Peyer's patch (tissue), 4 donors: ENCODE data around the gene VAT1. TPM values are rescaled to one million over a fixed set of nuclear protein-coding genes. Genes with fewer than 3 reads are reported as not detected.
"Not testable (repeated sequence)": the region's sequence is repeated elsewhere in the genome, so short reads cannot be mapped to it uniquely, and the experiment has no call there.

Experiments
- DNase-seq, 3 donors: peaks; one replicate each; pipeline ENCODE4 v3.0.0-alpha.2; 2017 to 2019
- H3K27ac ChIP-seq, 4 donors: fragments of 200-600 bp; sonication (generic); one replicate each; pipeline ENCODE4 v1.5.1; 2016 to 2019
- H3K27me3 ChIP-seq, 2 donors: fragments of 200-600 bp; sonication (generic); one replicate each; pipeline ENCODE4 v1.5.1; 2019
- H3K36me3 ChIP-seq, 3 donors: fragments of 200-600 bp; sonication (generic); one replicate each; pipeline ENCODE4 v1.5.1; 2016 to 2019
- H3K4me1 ChIP-seq, 4 donors: fragments of 200-600 bp; sonication (generic); one replicate each; pipeline ENCODE4 v1.5.1; 2016 to 2019
- H3K4me3 ChIP-seq, 4 donors: fragments of 200-600 bp; sonication (generic); 1 replicate in 3 of 4; 2 replicates in 1 of 4; pipeline ENCODE4 v1.5.1; 2016 to 2019; ENCODE audit warnings: mild to moderate bottlenecking in 1 of 4
- H3K9me3 ChIP-seq, 4 donors: fragments of 200-600 bp; sonication (generic); one replicate each; pipeline ENCODE4 v1.5.1; 2016 to 2019; ENCODE audit warnings: mild to moderate bottlenecking in 1 of 4
- POLR2A ChIP-seq, 2 donors: fragments of 450-650 bp; IDR thresholded peaks; one replicate each; pipeline ENCODE4 v1.5.1; 2017; ENCODE audit warnings: antibody characterized with exemption in 2 of 2, mild to moderate bottlenecking in 2 of 2, moderate library complexity in 2 of 2
- total RNA-seq, 4 donors: library from RNA; depleted of rRNA; stranded (reverse); fragments of >200 nt; gene quantifications; one replicate each; pipeline ENCODE4 v1.1.0, GENCODE V29; 2016
- TF ChIP-seq, protein P1 (sequence below), 6 experiments: fragments of 450-650 bp in 4 of 6; fragments of 200-600 bp in 2 of 6; sonication (generic) in 1 of 6; IDR thresholded peaks; one replicate each; pipeline ENCODE4 v1.5.1; 2017 to 2019; ENCODE audit warnings: antibody characterized with exemption in 6 of 6, mild to moderate bottlenecking in 3 of 6, moderate library complexity in 1 of 6

The VAT1 gene
- total RNA-seq, 4 donors from 2014 or later: 52.8 to 97.8 (median 71.5) TPM

DNA sequence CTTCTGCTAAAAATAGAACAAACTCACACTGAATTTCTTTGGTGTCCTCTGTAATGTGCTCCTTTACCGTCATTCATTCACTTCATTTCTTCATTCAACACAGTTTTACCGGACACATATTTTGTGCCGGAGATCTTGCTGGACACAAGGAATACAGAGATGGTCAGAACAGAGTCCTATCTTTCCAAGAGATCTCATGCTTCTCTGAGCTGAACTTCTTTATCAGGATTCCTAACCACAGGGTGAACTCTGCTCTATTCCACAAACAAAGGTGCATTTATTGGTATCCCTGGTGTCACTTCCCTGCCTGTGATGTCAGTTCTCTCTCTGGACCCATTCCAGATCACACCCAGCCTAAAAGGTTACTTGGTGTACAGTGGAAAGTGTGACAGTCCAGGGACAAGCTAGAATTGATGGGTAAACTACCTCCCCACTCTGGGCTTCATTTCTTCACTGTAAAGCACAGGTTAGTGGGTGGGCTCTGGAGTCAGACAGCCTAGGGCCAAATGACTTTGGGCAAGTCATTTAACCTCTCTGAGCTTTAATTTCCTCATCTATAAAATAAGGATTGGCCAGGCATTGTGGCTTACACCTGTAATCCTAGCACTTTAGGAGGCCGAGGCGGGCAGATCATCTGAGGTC lies 11.4 kb downstream of the VAT1 start:
- Histone ChIP-seq H3K27ac (peak overlapping the region in 3 of 4 donors; percentile 33 to 84 (median 70)), H3K27me3 (no peaks in the 10 kb centered on the region), H3K4me3 (no peak overlapping the region), H3K36me3 (peaks cover 0 to 25% (median 0%) of the 10 kb centered on the region in 3 donors), H3K9me3 (no peaks in the 10 kb centered on the region), H3K4me1 (peaks cover 0 to 56% (median 4%) of the 10 kb centered on the region in 4 donors)
- DNase-seq: peak in 1 of 3 donors; percentile 82
- TF ChIP-seq, protein P1, sequence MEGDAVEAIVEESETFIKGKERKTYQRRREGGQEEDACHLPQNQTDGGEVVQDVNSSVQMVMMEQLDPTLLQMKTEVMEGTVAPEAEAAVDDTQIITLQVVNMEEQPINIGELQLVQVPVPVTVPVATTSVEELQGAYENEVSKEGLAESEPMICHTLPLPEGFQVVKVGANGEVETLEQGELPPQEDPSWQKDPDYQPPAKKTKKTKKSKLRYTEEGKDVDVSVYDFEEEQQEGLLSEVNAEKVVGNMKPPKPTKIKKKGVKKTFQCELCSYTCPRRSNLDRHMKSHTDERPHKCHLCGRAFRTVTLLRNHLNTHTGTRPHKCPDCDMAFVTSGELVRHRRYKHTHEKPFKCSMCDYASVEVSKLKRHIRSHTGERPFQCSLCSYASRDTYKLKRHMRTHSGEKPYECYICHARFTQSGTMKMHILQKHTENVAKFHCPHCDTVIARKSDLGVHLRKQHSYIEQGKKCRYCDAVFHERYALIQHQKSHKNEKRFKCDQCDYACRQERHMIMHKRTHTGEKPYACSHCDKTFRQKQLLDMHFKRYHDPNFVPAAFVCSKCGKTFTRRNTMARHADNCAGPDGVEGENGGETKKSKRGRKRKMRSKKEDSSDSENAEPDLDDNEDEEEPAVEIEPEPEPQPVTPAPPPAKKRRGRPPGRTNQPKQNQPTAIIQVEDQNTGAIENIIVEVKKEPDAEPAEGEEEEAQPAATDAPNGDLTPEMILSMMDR (IDR thresholded peaks at IDR 0.05): no peak
- peak in 1 of 2 donors; percentile 73 for TF ChIP-seq POLR2A (IDR thresholded peaks at IDR 0.05)

DNA sequence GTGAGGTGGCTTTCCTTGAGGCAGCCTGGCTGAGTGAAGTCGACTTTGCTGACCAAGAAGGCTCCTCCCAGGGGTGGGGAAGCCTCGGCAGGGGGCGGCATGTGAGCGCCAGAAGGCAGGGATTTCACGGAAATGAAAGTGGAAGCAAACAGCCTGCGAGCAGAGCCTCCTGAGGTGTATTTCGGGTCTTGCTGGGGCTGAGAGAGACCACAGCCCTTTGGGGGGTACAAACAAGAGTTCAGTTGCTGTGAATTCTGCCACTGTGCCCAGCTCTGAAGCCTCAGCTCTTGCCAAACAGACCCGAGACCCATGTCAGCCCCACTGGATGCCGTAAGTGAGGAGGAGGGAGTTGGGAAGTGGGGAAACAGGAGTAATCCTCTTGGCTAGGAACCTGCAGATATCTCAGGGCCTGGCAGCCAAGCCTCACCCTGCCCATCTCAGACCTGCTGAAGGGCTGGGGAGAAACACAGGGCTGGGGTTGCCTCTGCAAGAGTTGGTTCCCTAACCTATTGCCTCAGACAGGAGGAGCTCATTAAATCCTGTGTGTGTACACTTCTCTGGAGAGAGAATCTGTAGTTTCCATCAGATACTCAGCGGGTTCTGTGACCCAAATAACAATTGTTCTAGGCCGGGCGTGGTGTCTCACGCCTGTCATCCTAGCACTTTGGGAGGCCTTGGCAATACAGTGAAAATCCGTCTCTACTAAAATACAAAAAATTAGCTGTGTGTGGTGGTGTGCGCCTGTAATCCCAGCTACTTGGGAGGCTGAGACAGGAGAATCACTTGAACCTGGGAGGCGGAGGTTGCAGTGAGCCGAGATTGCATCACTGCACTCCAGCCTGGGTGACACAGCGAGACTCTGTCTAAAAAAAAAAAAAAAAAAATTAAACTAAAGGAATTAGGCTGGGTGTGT lies 15.3 kb downstream of the VAT1 start, which contains the start of gene IFI35:
Gene IFI35, plus strand, starts transcription at position 146 of the 913 bp plus-strand sequence. Its CDS starts 164 bp downstream, at position 310.
- TF ChIP-seq POLR2A (IDR thresholded peaks at IDR 0.05): peak; percentile 68 to 69
- TF ChIP-seq, protein P1 (IDR thresholded peaks at IDR 0.05): peak in 5 of 6 experiments; percentile 38 to 67 (median 51)
- no peaks in the 10 kb centered on the region for H3K9me3 ChIP-seq
- no peaks in the 10 kb centered on the region for H3K27me3 ChIP-seq
- peaks cover 0 to 20% (median 0%) of the 10 kb centered on the region in 3 donors for H3K36me3 ChIP-seq
- DNase-seq: peak; percentile 85 to 96 (median 91)
- peak within 1 kb of the TSS; percentile 86 to 94 (median 92) for H3K27ac ChIP-seq
- peak within 1 kb of the TSS; percentile 58 to 69 (median 62) for H3K4me3 ChIP-seq
- peaks cover 0 to 47% (median 4%) of the 10 kb centered on the region in 4 donors for H3K4me1 ChIP-seq

- TF ChIP-seq, protein P1 (IDR thresholded peaks at IDR 0.05): no peak
- no peak for TF ChIP-seq POLR2A (IDR thresholded peaks at IDR 0.05)
- Histone ChIP-seq H3K9me3 (no peaks in the 10 kb centered on the region), H3K4me1 (peaks cover 0 to 26% (median 4%) of the 10 kb centered on the region in 4 donors), H3K36me3 (peaks cover 0 to 42% (median 0%) of the 10 kb centered on the region in 3 donors), H3K4me3 (no peak overlapping the region), H3K27ac (no peak overlapping the region), H3K27me3 (no peaks in the 10 kb centered on the region)
- no peak for DNase-seq
Observed at GRCh38 chr17:43003542-43004172, 18.5 kb downstream of the VAT1 start.

DNA sequence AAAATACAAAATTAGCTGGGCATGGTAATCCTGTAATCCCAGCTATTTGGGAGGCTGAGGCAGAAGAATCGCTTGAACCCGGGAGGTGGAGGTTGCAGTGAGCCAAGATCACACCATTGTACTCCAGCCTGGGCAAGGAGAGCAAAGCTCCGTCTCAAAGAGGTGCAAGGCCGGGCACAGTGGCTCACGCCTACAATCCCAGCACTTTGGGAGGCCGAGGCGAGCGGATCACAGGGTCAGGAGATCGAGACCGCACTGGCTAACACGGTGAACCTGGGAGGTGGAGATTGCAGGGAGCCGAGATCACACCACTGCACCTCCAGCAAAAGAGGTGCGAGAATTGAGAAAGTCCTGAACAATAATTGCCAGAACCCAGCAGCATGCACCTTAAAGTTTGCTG lies 21.3 kb downstream of the VAT1 start:
- DNase-seq, H3K9me3 ChIP-seq, H3K4me3 ChIP-seq, H3K27ac ChIP-seq, H3K27me3 ChIP-seq: not testable (repeated sequence)
- Histone ChIP-seq H3K36me3 (peaks cover 0 to 42% (median 0%) of the 10 kb centered on the region in 3 donors), H3K4me1 (peaks cover 0 to 10% (median 2%) of the 10 kb centered on the region in 4 donors)

- TF ChIP-seq, protein P1 (IDR thresholded peaks at IDR 0.05): no peak
- TF ChIP-seq POLR2A (IDR thresholded peaks at IDR 0.05): no peak
- peaks cover 0 to 10% (median 2%) of the 10 kb centered on the region in 4 donors for H3K4me1 ChIP-seq
- no peak for DNase-seq
- no peaks in the 10 kb centered on the region for H3K27me3 ChIP-seq
- H3K4me3 ChIP-seq: peak overlapping the region; percentile 49 to 79 (median 68)
- no peaks in the 10 kb centered on the region for H3K9me3 ChIP-seq
- H3K27ac ChIP-seq: peak overlapping the region; percentile 83 to 94 (median 92)
- peaks cover 0 to 42% (median 0%) of the 10 kb centered on the region in 3 donors for H3K36me3 ChIP-seq
Observed at GRCh38 chr17:42999003-42999525, 23.1 kb downstream of the VAT1 start.
